A673 (cell line): ENCODE measurements around the gene SNX30.

Experiments
- EZH2 ChIP-seq: fragments of 200-600 bp; sonication (generic); IDR thresholded peaks from 2 replicates; pipeline ENCODE4 v1.6.1; 2017; ENCODE audit warnings: borderline replicate concordance, low read depth, mild to moderate bottlenecking, mixed read lengths, antibody characterized with exemption, low read length; ENCODE audit not compliant: poor library complexity, severe bottlenecking
- TF ChIP-seq, protein P1 (sequence below): fragments of 300-800, 200-600 bp; sonication (generic); conservative IDR thresholded peaks from 2 replicates; pipeline ENCODE4 v1.5.1; 2017; ENCODE audit warnings: low read depth, mild to moderate bottlenecking, antibody characterized with exemption, low read length, moderate library complexity, mixed read lengths

DNA sequence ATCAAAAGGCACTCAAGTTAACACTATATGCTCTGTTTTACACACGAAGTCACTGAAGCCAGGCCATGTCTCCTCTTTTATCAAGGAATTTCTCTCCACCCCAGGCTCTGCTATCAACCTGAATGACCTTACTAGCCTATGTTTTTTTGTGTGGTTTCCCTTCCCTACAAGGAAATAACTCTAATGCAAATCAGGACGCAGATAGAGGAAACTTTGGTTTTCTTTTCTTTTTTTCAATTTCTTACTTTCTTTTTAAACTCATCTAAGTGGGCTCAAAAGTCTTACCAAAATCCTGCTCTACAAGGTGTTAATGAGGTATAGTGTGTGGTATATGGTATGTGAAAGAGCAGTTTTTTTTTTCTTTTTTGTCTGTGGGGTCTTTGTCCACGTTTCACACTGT lies 145.6 kb downstream of the SNX30 start:
- TF ChIP-seq, protein P1, sequence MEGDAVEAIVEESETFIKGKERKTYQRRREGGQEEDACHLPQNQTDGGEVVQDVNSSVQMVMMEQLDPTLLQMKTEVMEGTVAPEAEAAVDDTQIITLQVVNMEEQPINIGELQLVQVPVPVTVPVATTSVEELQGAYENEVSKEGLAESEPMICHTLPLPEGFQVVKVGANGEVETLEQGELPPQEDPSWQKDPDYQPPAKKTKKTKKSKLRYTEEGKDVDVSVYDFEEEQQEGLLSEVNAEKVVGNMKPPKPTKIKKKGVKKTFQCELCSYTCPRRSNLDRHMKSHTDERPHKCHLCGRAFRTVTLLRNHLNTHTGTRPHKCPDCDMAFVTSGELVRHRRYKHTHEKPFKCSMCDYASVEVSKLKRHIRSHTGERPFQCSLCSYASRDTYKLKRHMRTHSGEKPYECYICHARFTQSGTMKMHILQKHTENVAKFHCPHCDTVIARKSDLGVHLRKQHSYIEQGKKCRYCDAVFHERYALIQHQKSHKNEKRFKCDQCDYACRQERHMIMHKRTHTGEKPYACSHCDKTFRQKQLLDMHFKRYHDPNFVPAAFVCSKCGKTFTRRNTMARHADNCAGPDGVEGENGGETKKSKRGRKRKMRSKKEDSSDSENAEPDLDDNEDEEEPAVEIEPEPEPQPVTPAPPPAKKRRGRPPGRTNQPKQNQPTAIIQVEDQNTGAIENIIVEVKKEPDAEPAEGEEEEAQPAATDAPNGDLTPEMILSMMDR, result no peak
- no peak for TF ChIP-seq EZH2
